GM23338 (cell line): ENCODE results near the gene GFER. TPM values are rescaled to one million over a fixed set of nuclear protein-coding genes. Genes with fewer than 3 reads are reported as not detected.

Experiments
- ATAC-seq: fragments of 200-7000 bp; cut with Tn5 transposase; 3 replicates; pipeline ENCODE4 v1.9.1; 2020
- DNase-seq: peaks from one replicate; pipeline ENCODE4 v3.0.0-alpha.2; 2015; ENCODE audit warnings: low spot score
- H2AFZ ChIP-seq: fragments of 200-600 bp; sonication (generic); 2 replicates; pipeline ENCODE4 v1.8.0; 2016; ENCODE audit warnings: antibody characterized with exemption, mild to moderate bottlenecking, moderate library complexity
- H3F3A ChIP-seq: fragments of 200-600 bp; sonication (generic); replicated peaks from 2 replicates; pipeline ENCODE4 v1.8.0; 2017; ENCODE audit warnings: antibody characterized with exemption, mixed run types, low read depth
- H3K27ac ChIP-seq: fragments of 200-600 bp; sonication (generic); 2 replicates; pipeline ENCODE4 v1.6.1; 2016; ENCODE audit warnings: low read depth
- H3K27me3 ChIP-seq: fragments of 200-600 bp; sonication (generic); 2 replicates; pipeline ENCODE4 v1.8.0; 2016; ENCODE audit warnings: mild to moderate bottlenecking, mixed run types, moderate library complexity; ENCODE audit not compliant: insufficient read depth
- H3K36me3 ChIP-seq: fragments of 200-600 bp; sonication (generic); 2 replicates; pipeline ENCODE4 v1.8.0; 2016; ENCODE audit warnings: mild to moderate bottlenecking; ENCODE audit not compliant: insufficient read depth
- H3K4me1 ChIP-seq: fragments of 200-600 bp; sonication (generic); 2 replicates; pipeline ENCODE4 v1.8.0; 2016; ENCODE audit warnings: mild to moderate bottlenecking, moderate library complexity; ENCODE audit not compliant: insufficient read depth
- H3K4me2 ChIP-seq: fragments of 200-600 bp; sonication (generic); 2 replicates; pipeline ENCODE4 v1.7.1; 2017; ENCODE audit warnings: mixed run types
- H3K4me3 ChIP-seq: fragments of 200-600 bp; sonication (generic); 2 replicates; pipeline ENCODE4 v1.6.1; 2016; ENCODE audit warnings: mixed run types
- H3K79me2 ChIP-seq: fragments of 200-600 bp; sonication (generic); replicated peaks from 2 replicates; pipeline ENCODE4 v1.8.0; 2017; ENCODE audit warnings: mild to moderate bottlenecking; ENCODE audit not compliant: insufficient read depth
- H3K9me2 ChIP-seq: fragments of 200-600 bp; sonication (generic); 2 replicates; pipeline ENCODE4 v1.8.0; 2017; ENCODE audit not compliant: insufficient read depth
- H4K20me1 ChIP-seq: fragments of 200-600 bp; sonication (generic); replicated peaks from 2 replicates; pipeline ENCODE4 v1.8.0; 2017; ENCODE audit warnings: mild to moderate bottlenecking; ENCODE audit not compliant: insufficient read depth
- H3K27ac Mint-ChIP-seq: 2 replicates; pipeline ENCODE4 v1.8.0; 2020; ENCODE audit warnings: inconsistent platforms, mild to moderate bottlenecking, moderate library complexity, mixed read lengths
- H3K27me3 Mint-ChIP-seq: 3 replicates; pipeline ENCODE4 v1.8.0; 2022; ENCODE audit warnings: low read depth, mild to moderate bottlenecking, moderate library complexity, mixed read lengths, inconsistent platforms; ENCODE audit not compliant: insufficient read depth, poor library complexity
- H3K36me3 Mint-ChIP-seq: 3 replicates; pipeline ENCODE4 v1.8.0; 2021; ENCODE audit warnings: low read depth, mild to moderate bottlenecking, inconsistent platforms, moderate library complexity, mixed read lengths
- H3K4me1 Mint-ChIP-seq: 3 replicates; pipeline ENCODE4 v1.8.0; 2020; ENCODE audit warnings: mild to moderate bottlenecking, inconsistent platforms, mixed read lengths
- H3K4me3 Mint-ChIP-seq: 3 replicates; pipeline ENCODE4 v1.8.0; 2021; ENCODE audit warnings: moderate library complexity, mild to moderate bottlenecking, inconsistent platforms, mixed read lengths
- H3K9me3 Mint-ChIP-seq: 3 replicates; pipeline ENCODE4 v1.8.0; 2020; ENCODE audit warnings: moderate library complexity, mild to moderate bottlenecking, inconsistent platforms, mixed read lengths
- CREB1 ChIP-seq: fragments of 250-450 bp; sonication (Bioruptor Pico); IDR thresholded peaks from 2 replicates; pipeline ENCODE4 v1.5.0; 2020; ENCODE audit warnings: low read depth, mild to moderate bottlenecking, moderate library complexity
- CTCF ChIP-seq, 2 experiments: fragments of 200-600 bp in 1 of 2; sonication (generic) in 1 of 2; conservative IDR thresholded peaks; 2 replicates each; pipeline versions ENCODE4 v1.5.1 to v1.6.1; 2016 to 2017; ENCODE audit warnings: antibody characterized with exemption in 2 of 2, low read depth in 2 of 2, mild to moderate bottlenecking in 2 of 2, moderate library complexity in 1 of 2
- EZH2 ChIP-seq: fragments of 200-600 bp; sonication (generic); IDR thresholded peaks from one replicate; pipeline ENCODE4 v1.8.0; 2017; ENCODE audit warnings: antibody characterized with exemption, mild to moderate bottlenecking, low read depth; ENCODE audit not compliant: unreplicated experiment
- EZH2phosphoT487 ChIP-seq: fragments of 200-600 bp; sonication (generic); IDR thresholded peaks from one replicate; pipeline ENCODE4 v1.8.1; 2018; ENCODE audit warnings: antibody characterized with exemption; ENCODE audit not compliant: unreplicated experiment
- JUNB ChIP-seq: IDR thresholded peaks from one replicate; pipeline ENCODE4 v1.6.1; 2016; ENCODE audit warnings: antibody characterized with exemption; ENCODE audit not compliant: unreplicated experiment
- NANOG ChIP-seq: IDR thresholded peaks from 2 replicates; pipeline ENCODE4 v1.6.1; 2016; ENCODE audit warnings: antibody characterized with exemption, borderline replicate concordance
- POLR2AphosphoS5 ChIP-seq: IDR thresholded peaks from 2 replicates; pipeline ENCODE4 v1.6.1; 2016; ENCODE audit warnings: antibody characterized with exemption, low read depth
- STAT1 ChIP-seq: IDR thresholded peaks from one replicate; pipeline ENCODE4 v1.6.1; 2016; ENCODE audit warnings: antibody characterized with exemption; ENCODE audit not compliant: unreplicated experiment
- ZNF114 ChIP-seq: fragments of 250-450 bp; sonication (Bioruptor Pico); IDR thresholded peaks from 2 replicates; pipeline ENCODE4 v1.5.0; 2020; ENCODE audit warnings: mild to moderate bottlenecking, moderate library complexity
- ZNF331 ChIP-seq: fragments of 250-450 bp; sonication (Bioruptor Pico); IDR thresholded peaks from 2 replicates; pipeline ENCODE4 v1.5.0; 2020; ENCODE audit warnings: low read depth, mild to moderate bottlenecking, moderate library complexity
- ZNF462 ChIP-seq: fragments of 250-450 bp; sonication (Bioruptor Pico); IDR thresholded peaks from 2 replicates; pipeline ENCODE4 v1.5.0; 2020; ENCODE audit warnings: mild to moderate bottlenecking, moderate library complexity
- polyA plus RNA-seq: library from polyadenylated mRNA; unstranded; fragments of >200 nt; fragmentation: Nextera tagmentation; extraction: Ambion mirVana; gene quantifications from 2 replicates; pipeline ENCODE4 v1.2.1, GENCODE V29; 2016
- total RNA-seq: library from RNA; depleted of rRNA; stranded (reverse); fragments of >200 nt; shearing (Covaris generic); gene quantifications from 2 replicates; pipeline ENCODE4 v1.2.3, GENCODE V29; 2014
- TF ChIP-seq, protein P1 (sequence below): IDR thresholded peaks from one replicate; pipeline ENCODE4 v1.6.1; 2018; ENCODE audit warnings: antibody characterized with exemption; ENCODE audit not compliant: unreplicated experiment
- TF ChIP-seq, protein P2 (sequence below): IDR thresholded peaks from 2 replicates; pipeline ENCODE4 v1.6.1; 2016; ENCODE audit warnings: antibody characterized with exemption

The GFER gene
- total and polyA plus RNA-seq, 2 experiments from 2014 or later: 40.1 to 64.5 TPM

DNA sequence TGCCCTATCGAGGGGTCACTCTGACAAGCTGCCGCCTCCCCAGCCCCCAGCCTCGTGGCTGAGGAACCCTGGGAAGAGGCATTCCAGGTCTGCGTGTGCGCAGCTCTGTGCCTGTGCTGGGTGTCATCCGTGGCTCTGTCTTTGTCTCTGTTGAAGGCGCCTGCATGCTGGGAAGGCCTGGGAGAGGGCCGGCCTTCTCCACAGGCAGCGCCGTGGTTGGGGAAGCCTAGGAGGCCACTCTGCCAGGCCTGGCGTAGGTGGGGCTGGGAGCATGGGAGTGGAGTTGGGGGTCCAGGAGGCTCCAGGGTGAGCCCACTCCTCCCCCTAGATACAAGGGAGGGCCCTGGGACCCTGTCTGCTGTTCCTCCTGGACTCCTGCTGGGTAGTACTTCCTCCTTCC, 46.0 kb downstream of the GFER start:
- H3K27ac ChIP-seq: no peak overlapping the region
- Mint-ChIP-seq H3K27me3 (peaks cover 11% of the 10 kb centered on the region), H3K9me3 (no peaks in the 10 kb centered on the region), H3K4me3 (no peak overlapping the region), H3K27ac (no peak overlapping the region), H3K4me1 (0 out of 3 replicates have a peak, but pooled peaks cover 3% of the 10 kb centered on the region), H3K36me3 (no peaks in the 10 kb centered on the region)
- no peaks in the 10 kb centered on the region for H3K9me2 ChIP-seq
- peaks cover 27% of the 10 kb centered on the region for H3K27me3 ChIP-seq
- no peaks in the 10 kb centered on the region for H3F3A ChIP-seq
- H3K4me2 ChIP-seq: no peak overlapping the region
- no peaks in the 10 kb centered on the region for H4K20me1 ChIP-seq
- TF ChIP-seq ZNF114 (CRISPR knock-in tag) (no peak), CREB1 (CRISPR knock-in tag) (no peak), ZNF462 (CRISPR knock-in tag) (no peak), POLR2AphosphoS5 (no peak), NANOG (no peak), EZH2phosphoT487 (no peak), ZNF331 (CRISPR knock-in tag) (no peak), STAT1 (no peak), CTCF (conservative IDR thresholded peaks at IDR 0.05; ENCODE audit: low read depth in 2 of 2) (no peak), EZH2 (no peak), JUNB (no peak)
- TF ChIP-seq, protein P1, sequence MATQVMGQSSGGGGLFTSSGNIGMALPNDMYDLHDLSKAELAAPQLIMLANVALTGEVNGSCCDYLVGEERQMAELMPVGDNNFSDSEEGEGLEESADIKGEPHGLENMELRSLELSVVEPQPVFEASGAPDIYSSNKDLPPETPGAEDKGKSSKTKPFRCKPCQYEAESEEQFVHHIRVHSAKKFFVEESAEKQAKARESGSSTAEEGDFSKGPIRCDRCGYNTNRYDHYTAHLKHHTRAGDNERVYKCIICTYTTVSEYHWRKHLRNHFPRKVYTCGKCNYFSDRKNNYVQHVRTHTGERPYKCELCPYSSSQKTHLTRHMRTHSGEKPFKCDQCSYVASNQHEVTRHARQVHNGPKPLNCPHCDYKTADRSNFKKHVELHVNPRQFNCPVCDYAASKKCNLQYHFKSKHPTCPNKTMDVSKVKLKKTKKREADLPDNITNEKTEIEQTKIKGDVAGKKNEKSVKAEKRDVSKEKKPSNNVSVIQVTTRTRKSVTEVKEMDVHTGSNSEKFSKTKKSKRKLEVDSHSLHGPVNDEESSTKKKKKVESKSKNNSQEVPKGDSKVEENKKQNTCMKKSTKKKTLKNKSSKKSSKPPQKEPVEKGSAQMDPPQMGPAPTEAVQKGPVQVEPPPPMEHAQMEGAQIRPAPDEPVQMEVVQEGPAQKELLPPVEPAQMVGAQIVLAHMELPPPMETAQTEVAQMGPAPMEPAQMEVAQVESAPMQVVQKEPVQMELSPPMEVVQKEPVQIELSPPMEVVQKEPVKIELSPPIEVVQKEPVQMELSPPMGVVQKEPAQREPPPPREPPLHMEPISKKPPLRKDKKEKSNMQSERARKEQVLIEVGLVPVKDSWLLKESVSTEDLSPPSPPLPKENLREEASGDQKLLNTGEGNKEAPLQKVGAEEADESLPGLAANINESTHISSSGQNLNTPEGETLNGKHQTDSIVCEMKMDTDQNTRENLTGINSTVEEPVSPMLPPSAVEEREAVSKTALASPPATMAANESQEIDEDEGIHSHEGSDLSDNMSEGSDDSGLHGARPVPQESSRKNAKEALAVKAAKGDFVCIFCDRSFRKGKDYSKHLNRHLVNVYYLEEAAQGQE: no peak
- TF ChIP-seq, protein P2, sequence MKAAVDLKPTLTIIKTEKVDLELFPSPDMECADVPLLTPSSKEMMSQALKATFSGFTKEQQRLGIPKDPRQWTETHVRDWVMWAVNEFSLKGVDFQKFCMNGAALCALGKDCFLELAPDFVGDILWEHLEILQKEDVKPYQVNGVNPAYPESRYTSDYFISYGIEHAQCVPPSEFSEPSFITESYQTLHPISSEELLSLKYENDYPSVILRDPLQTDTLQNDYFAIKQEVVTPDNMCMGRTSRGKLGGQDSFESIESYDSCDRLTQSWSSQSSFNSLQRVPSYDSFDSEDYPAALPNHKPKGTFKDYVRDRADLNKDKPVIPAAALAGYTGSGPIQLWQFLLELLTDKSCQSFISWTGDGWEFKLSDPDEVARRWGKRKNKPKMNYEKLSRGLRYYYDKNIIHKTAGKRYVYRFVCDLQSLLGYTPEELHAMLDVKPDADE: no peak
- no peak overlapping the region for H2AFZ ChIP-seq
- no peaks in the 10 kb centered on the region for H3K79me2 ChIP-seq
- no peaks in the 10 kb centered on the region for H3K4me1 ChIP-seq
- no peaks in the 10 kb centered on the region for H3K36me3 ChIP-seq
- ATAC-seq (no peak), DNase-seq (no peak)
- no peak overlapping the region for H3K4me3 ChIP-seq
